ENCODE data around the gene RASSF1.

The RASSF1 gene

GRCh38 chr3:50355829-50356552 lies 15.4 kb upstream of the RASSF1 start:
- 0 out of 2 replicates have a peak, but pooled peaks have one; percentile 10 for TF ChIP-seq CTCF (conservative IDR thresholded peaks at IDR 0.05)
- peak overlapping the region; percentile 94; the same call in 1 of the 2 replicates for H3K27ac ChIP-seq

DNA sequence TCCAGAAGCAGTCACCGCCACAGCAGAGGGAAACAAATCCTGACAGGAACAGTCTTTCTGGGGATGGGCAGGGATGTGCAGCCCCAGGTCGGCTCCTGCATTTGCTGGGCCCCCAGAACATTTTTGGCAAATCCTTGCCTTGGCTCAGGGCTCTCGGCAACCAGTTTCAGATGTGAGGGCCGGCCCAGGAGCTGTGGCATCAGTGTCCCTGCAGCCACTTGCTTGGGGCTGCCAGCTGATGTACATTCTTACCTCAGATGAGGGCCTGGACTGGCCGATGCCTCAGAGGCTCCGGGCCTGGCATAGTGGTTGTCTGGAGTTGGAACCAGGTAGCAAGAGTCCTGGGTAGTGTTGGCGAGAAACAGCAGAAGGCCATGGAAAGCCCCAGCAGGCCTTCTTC lies 14.2 kb upstream of the RASSF1 start:
- no peak for TF ChIP-seq CTCF (conservative IDR thresholded peaks at IDR 0.05)
- no peak overlapping the region; the same call in 1 of the 2 replicates for H3K27ac ChIP-seq

- no peak for TF ChIP-seq CTCF (conservative IDR thresholded peaks at IDR 0.05)
- H3K27ac ChIP-seq = peak overlapping the region; percentile 91; the same call in 1 of the 2 replicates
Measured at GRCh38 chr3:50354186-50354764, 13.6 kb upstream of the RASSF1 start.

DNA sequence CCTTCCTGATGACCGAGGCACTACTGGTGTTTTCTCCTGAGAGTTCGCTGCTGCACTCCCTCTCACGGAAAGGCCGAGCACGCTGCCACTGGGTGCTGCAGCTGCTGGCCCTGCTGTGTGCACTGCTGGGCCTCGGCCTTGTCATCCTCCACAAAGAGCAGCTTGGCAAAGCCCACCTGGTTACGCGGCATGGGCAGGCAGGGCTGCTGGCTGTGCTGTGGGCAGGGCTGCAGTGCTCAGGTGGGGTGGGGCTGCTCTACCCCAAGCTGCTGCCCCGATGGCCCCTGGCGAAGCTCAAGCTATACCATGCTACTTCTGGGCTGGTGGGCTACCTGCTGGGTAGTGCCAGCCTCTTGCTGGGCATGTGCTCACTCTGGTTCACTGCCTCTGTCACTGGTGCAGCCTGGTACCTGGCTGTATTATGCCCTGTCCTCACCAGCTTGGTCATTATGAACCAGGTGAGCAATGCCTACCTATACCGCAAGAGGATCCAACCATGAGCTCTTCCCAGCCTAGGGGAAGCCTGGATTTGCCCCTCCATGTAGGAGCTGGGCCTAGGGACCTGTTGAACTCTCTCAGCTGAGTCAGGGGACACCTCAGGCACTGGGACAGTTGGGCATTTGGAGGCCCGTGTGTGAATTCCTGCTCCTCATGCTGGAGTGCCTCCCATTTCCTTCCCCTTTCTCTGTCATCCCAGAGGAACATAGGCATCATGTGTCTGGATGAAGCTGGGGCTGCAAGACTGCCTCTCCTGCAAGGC lies 12.8 kb upstream of the RASSF1 start:
- no peak for TF ChIP-seq CTCF (conservative IDR thresholded peaks at IDR 0.05)
- peak overlapping the region; percentile 91; the same call in 1 of the 2 replicates for H3K27ac ChIP-seq

- TF ChIP-seq CTCF (conservative IDR thresholded peaks at IDR 0.05) = peak; percentile 54
- peak overlapping the region; percentile 91 for H3K27ac ChIP-seq
Measured at GRCh38 chr3:50352781-50353180, 12.1 kb upstream of the RASSF1 start.

DNA sequence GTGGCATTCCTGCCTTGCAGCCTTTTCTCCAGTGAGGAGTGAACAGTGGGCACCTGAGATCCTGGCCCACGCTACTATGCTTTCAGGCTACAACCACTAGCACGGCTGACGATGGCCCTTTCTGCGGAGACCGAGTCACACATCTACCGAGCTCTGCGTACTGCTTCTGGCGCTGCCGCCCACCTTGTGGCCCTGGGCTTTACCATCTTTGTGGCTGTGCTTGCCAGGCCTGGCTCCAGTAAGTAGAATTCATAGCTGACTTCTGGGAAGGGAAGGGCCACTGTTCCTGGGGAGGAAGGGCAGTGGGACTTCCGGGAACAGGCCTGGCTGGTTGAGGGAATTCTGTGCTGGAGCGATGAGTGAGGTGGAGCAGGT lies 10.7 kb upstream of the RASSF1 start:
- no peak for TF ChIP-seq CTCF (conservative IDR thresholded peaks at IDR 0.05)
- peak overlapping the region; percentile 91 for H3K27ac ChIP-seq

Data from VCaP (cell line).